NB4 (cell line): ENCODE data around the gene HBS1L.

Source experiments
- CTCF ChIP-seq: IDR thresholded peaks from one replicate; pipeline ENCODE4 v1.5.1; 2012; ENCODE audit warnings: low read depth, low read length
- MAX ChIP-seq: IDR thresholded peaks from 2 replicates; pipeline ENCODE4 v1.6.1; 2011; ENCODE audit warnings: low read depth, low read length
- MYC ChIP-seq: IDR thresholded peaks from 2 replicates; pipeline ENCODE4 v1.6.1; 2011; ENCODE audit warnings: low read depth, low read length
- POLR2A ChIP-seq: IDR thresholded peaks from 2 replicates; pipeline ENCODE4 v1.6.1; 2011; ENCODE audit warnings: mild to moderate bottlenecking; ENCODE audit not compliant: insufficient read length; ENCODE audit errors: extremely low read depth

- no peak for TF ChIP-seq POLR2A
- no peak for TF ChIP-seq CTCF
- no peak for TF ChIP-seq MYC
- TF ChIP-seq MAX = no peak
These were observed 90.0 kb downstream of the HBS1L start for GRCh38 chr6:134964451-134965203.
